Spleen (tissue), 11 donors: ENCODE results near the gene TENM4. TPM values are rescaled to one million over a fixed set of nuclear protein-coding genes. Genes with fewer than 3 reads are reported as not detected.

Experiments
- DNase-seq: peaks from one replicate; pipeline ENCODE4 v3.0.0-alpha.2; 2020
- H3K27ac ChIP-seq, 8 donors: fragments of 200-600 bp; sonication (generic) in 7 of 8; 1 replicate in 4 of 8; 2 replicates in 4 of 8; pipeline versions ENCODE4 v1.5.0 to v1.8.0; 2016 to 2021; ENCODE audit warnings: inconsistent platforms in 4 of 8, mild to moderate bottlenecking in 4 of 8, moderate library complexity in 1 of 8
- H3K27me3 ChIP-seq, 7 donors: fragments of 200-600 bp; sonication (generic) in 6 of 7; replicated peaks in 1 of 7; 1 replicate in 4 of 7; 2 replicates in 3 of 7; pipeline versions ENCODE4 v1.5.0 to v1.8.0; 2016 to 2021; ENCODE audit warnings: inconsistent platforms in 3 of 7, mild to moderate bottlenecking in 1 of 7
- H3K36me3 ChIP-seq, 6 donors: fragments of 200-600 bp; sonication (generic) in 5 of 6; 1 replicate in 4 of 6; 2 replicates in 2 of 6; pipeline versions ENCODE4 v1.5.0 to v1.8.0; 2016 to 2021; ENCODE audit warnings: inconsistent platforms in 2 of 6
- H3K4me1 ChIP-seq, 6 donors: fragments of 200-600 bp; sonication (generic) in 5 of 6; 1 replicate in 3 of 6; 2 replicates in 3 of 6; pipeline versions ENCODE4 v1.5.0 to v1.8.0; 2016 to 2021; ENCODE audit warnings: inconsistent platforms in 3 of 6
- H3K4me3 ChIP-seq, 8 donors: fragments of 200-600 bp; sonication (generic) in 7 of 8; 1 replicate in 4 of 8; 2 replicates in 4 of 8; pipeline versions ENCODE4 v1.5.0 to v1.8.0; 2016 to 2021; ENCODE audit warnings: inconsistent platforms in 4 of 8, mild to moderate bottlenecking in 4 of 8, moderate library complexity in 2 of 8
- H3K9me3 ChIP-seq, 8 donors: fragments of 200-600 bp; sonication (generic) in 7 of 8; 1 replicate in 4 of 8; 2 replicates in 4 of 8; pipeline versions ENCODE4 v1.5.0 to v1.8.0; 2016 to 2021; ENCODE audit warnings: inconsistent platforms in 4 of 8
- CTCF ChIP-seq, 11 experiments: fragments of 200-600 bp in 7 of 11; fragments of 450-650 bp in 4 of 11; sonication (generic) in 4 of 11; IDR thresholded peaks in 8 of 11; conservative IDR thresholded peaks in 3 of 11; 1 replicate in 7 of 11; 2 replicates in 4 of 11; pipeline versions ENCODE4 v1.4.0 to v1.8.0; 2016 to 2021; ENCODE audit warnings: antibody characterized with exemption in 11 of 11, inconsistent platforms in 4 of 11, mild to moderate bottlenecking in 1 of 11
- POLR2A ChIP-seq, 3 donors: fragments of 450-650 bp; IDR thresholded peaks; one replicate each; pipeline ENCODE4 v1.5.1; 2017; ENCODE audit warnings: antibody characterized with exemption in 3 of 3, mild to moderate bottlenecking in 1 of 3
- POLR2AphosphoS5 ChIP-seq, 3 donors: sonication (generic); formaldehyde crosslinking; IDR thresholded peaks; one replicate each; pipeline ENCODE4 v1.5.1; 2017; ENCODE audit warnings: antibody characterized with exemption in 3 of 3
- WGBS, 5 donors: extraction: QIAGEN DNeasy Blood & Tissue Kit in 3 of 5; methylation state at CpG; one replicate each; pipeline versions ENCODE4 v1.1.5 to v1.1.7; 2013 to 2018; 5-methylcytosine and 5-hydroxymethylcytosine counted together
- intact Hi-C: fragments of 100-400 bp; cut with DNase I; formaldehyde crosslinking; loops from one replicate; pipeline ENCODE4 v1.15.0; 2023; ENCODE audit warnings: low total_unique reads
- polyA plus RNA-seq, 3 donors: library from polyadenylated mRNA; stranded (reverse); fragments of 200-250 nt; gene quantifications; one replicate each; pipeline ENCODE4 v1.2.1, GENCODE V29; 2013
- total RNA-seq, 7 donors: library from RNA; depleted of rRNA in 3 of 7; stranded (reverse); fragments of >200 nt in 3 of 7; fragmentation: NEBNext Ultra II Directional in 4 of 7; extraction: Animal tissue kit (Norgen Biotek cat#: 25700) in 4 of 7; gene quantifications; one replicate each; pipeline versions ENCODE4 v1.1.0 to v1.2.1, GENCODE V29; 2016 to 2021
- donor health status: healthy with polysubstance abuse.
- donor health status: DM: no; HTN: no; CAD: no; lungs with moderate emphysema.
- donor health status: DM: no; HTN: no; CAD: no.
- donor health status: Bipolar disorder and iron deficiency.
- donor health status: healthy.
- donor health status: DM: no; HTN: no; CAD: no.
- donor health status: DM: yes; HTN: yes; CAD: no.

TENM4 gene
- total and polyA plus RNA-seq, 10 donors = 0.09 to 4.5 (median 1.2) TPM

GRCh38 chr11:79152511-79152910, 288.3 kb downstream of the TENM4 start:
- Histone ChIP-seq H3K36me3 (no peaks in the 10 kb centered on the region), H3K9me3 (no peaks in the 10 kb centered on the region), H3K27ac (no peak overlapping the region), H3K27me3 (peaks cover 0 to 16% (median 0%) of the 10 kb centered on the region in 7 donors), H3K4me1 (peaks cover 0 to 6% (median 0%) of the 10 kb centered on the region in 6 donors), H3K4me3 (no peak overlapping the region)
- DNase-seq = no peak
- WGBS, 5 donors = 69 to 79% (median 77%) methylated on average over 4 of the region's 4 CpGs
- intact Hi-C loops = no loop called here
- TF ChIP-seq POLR2AphosphoS5 (IDR thresholded peaks at IDR 0.05) (no peak), CTCF (IDR thresholded peaks at IDR 0.05 in 8 of 11, conservative IDR thresholded peaks at IDR 0.05 in 3 of 11) (no peak), POLR2A (IDR thresholded peaks at IDR 0.05) (no peak)

- Histone ChIP-seq H3K27me3 (peaks cover 0 to 13% (median 0%) of the 10 kb centered on the region in 7 donors), H3K9me3 (no peaks in the 10 kb centered on the region), H3K4me3 (no peak overlapping the region), H3K36me3 (no peaks in the 10 kb centered on the region), H3K4me1 (no peaks in the 10 kb centered on the region), H3K27ac (no peak overlapping the region)
- no peak for DNase-seq
- WGBS, 5 donors = 86 to 100% (median 97%) methylated on average over 3 of the region's 3 CpGs
- intact Hi-C loops = no loop called here
- TF ChIP-seq POLR2A (IDR thresholded peaks at IDR 0.05) = no peak
- no peak for TF ChIP-seq CTCF (IDR thresholded peaks at IDR 0.05 in 8 of 11, conservative IDR thresholded peaks at IDR 0.05 in 3 of 11)
- no peak for TF ChIP-seq POLR2AphosphoS5 (IDR thresholded peaks at IDR 0.05)
Measured at GRCh38 chr11:79151396-79151795, 289.4 kb downstream of the TENM4 start.

GRCh38 chr11:79150966-79151365, 289.9 kb downstream of the TENM4 start:
- Histone ChIP-seq H3K4me3 (no peak overlapping the region), H3K36me3 (no peaks in the 10 kb centered on the region), H3K9me3 (no peaks in the 10 kb centered on the region), H3K27ac (no peak overlapping the region), H3K4me1 (no peaks in the 10 kb centered on the region), H3K27me3 (peaks cover 0 to 9% (median 0%) of the 10 kb centered on the region in 7 donors)
- TF ChIP-seq POLR2AphosphoS5 (IDR thresholded peaks at IDR 0.05) = no peak
- TF ChIP-seq POLR2A (IDR thresholded peaks at IDR 0.05) = no peak
- TF ChIP-seq CTCF (IDR thresholded peaks at IDR 0.05 in 8 of 11, conservative IDR thresholded peaks at IDR 0.05 in 3 of 11) = no peak
- intact Hi-C loops = no loop called here
- DNase-seq = no peak
- 52 to 62% (median 57%) methylated on average over 3 of the region's 3 CpGs for WGBS, 5 donors

- intact Hi-C loops = no loop called here
- no peak for DNase-seq
- H3K4me1 ChIP-seq = no peaks in the 10 kb centered on the region
- no peaks in the 10 kb centered on the region for H3K9me3 ChIP-seq
- H3K36me3 ChIP-seq = no peaks in the 10 kb centered on the region
- no peak for TF ChIP-seq CTCF (IDR thresholded peaks at IDR 0.05 in 8 of 11, conservative IDR thresholded peaks at IDR 0.05 in 3 of 11)
- no peak for TF ChIP-seq POLR2AphosphoS5 (IDR thresholded peaks at IDR 0.05)
- no peak for TF ChIP-seq POLR2A (IDR thresholded peaks at IDR 0.05)
- no peak overlapping the region for H3K4me3 ChIP-seq
- 0 to 1% (median 0%) methylated on average over 1 of the region's 1 CpG for WGBS, 5 donors
- H3K27ac ChIP-seq = no peak overlapping the region
- H3K27me3 ChIP-seq = peaks cover 0 to 9% (median 0%) of the 10 kb centered on the region in 7 donors
Measured at GRCh38 chr11:79150320-79150719, 290.5 kb downstream of the TENM4 start.
